ENCODE data around the gene ARHGAP26.

Gene ARHGAP26

GRCh38 chr5:143214890-143215289, 444.7 kb downstream of the ARHGAP26 start:
- no peak for DNase-seq

GRCh38 chr5:143215690-143216089, 445.5 kb downstream of the ARHGAP26 start:
- no peak for DNase-seq

- no peak for DNase-seq
Observed at GRCh38 chr5:143216211-143216610, 446.0 kb downstream of the ARHGAP26 start.

- DNase-seq: no peak
Observed at GRCh38 chr5:143217065-143217803, 447.1 kb downstream of the ARHGAP26 start.

- DNase-seq: no peak
Observed at GRCh38 chr5:143217804-143218160, 447.6 kb downstream of the ARHGAP26 start.

- no peak for DNase-seq
Observed at GRCh38 chr5:143218517-143219170, 448.5 kb downstream of the ARHGAP26 start.

- DNase-seq: no peak
Observed at GRCh38 chr5:143219696-143220095, 449.5 kb downstream of the ARHGAP26 start.

- DNase-seq: peak; percentile 4
Observed at GRCh38 chr5:143220748-143221251, 450.6 kb downstream of the ARHGAP26 start.

- peak; percentile 80 for DNase-seq
Observed at GRCh38 chr5:143222287-143223231, 452.4 kb downstream of the ARHGAP26 start.

- DNase-seq: no peak
Observed at GRCh38 chr5:143224672-143225071, 454.5 kb downstream of the ARHGAP26 start.

- no peak for DNase-seq
Observed at GRCh38 chr5:143225511-143225910, 455.3 kb downstream of the ARHGAP26 start.

GRCh38 chr5:143226361-143226760, 456.2 kb downstream of the ARHGAP26 start:
- DNase-seq: no peak

GRCh38 chr5:143226872-143227271, 456.7 kb downstream of the ARHGAP26 start:
- DNase-seq: no peak

- no peak for DNase-seq
Observed at GRCh38 chr5:143227301-143227700, 457.1 kb downstream of the ARHGAP26 start.

- DNase-seq: no peak
Observed at GRCh38 chr5:143228597-143229293, 458.6 kb downstream of the ARHGAP26 start.

GRCh38 chr5:143229426-143229895, 459.3 kb downstream of the ARHGAP26 start:
- DNase-seq: no peak

- DNase-seq: peak; percentile 46
Observed at GRCh38 chr5:143229896-143230675, 459.9 kb downstream of the ARHGAP26 start.

- no peak for DNase-seq
Observed at GRCh38 chr5:143230676-143230996, 460.5 kb downstream of the ARHGAP26 start.

GRCh38 chr5:143231416-143231815, 461.2 kb downstream of the ARHGAP26 start:
- DNase-seq: no peak

- DNase-seq: no peak
Observed at GRCh38 chr5:143231973-143232812, 462.0 kb downstream of the ARHGAP26 start.

- no peak for DNase-seq
Observed at GRCh38 chr5:143233031-143233430, 462.9 kb downstream of the ARHGAP26 start.
